Measurements from ENCODE around the gene CDK17.
A peak's percentile ranks its signal among the peaks of the same experiment; 100 is the strongest.
"Not testable (repeated sequence)": the region's sequence is repeated elsewhere in the genome, so short reads cannot be mapped to it uniquely, and the experiment has no call there.

The CDK17 gene

GRCh38 chr12:96397756-96398423 is 2.3 kb downstream of the CDK17 start:
- in situ Hi-C loops (cut with MboI; ENCODE audit: low pct_unique_long_range_greater_than_20kb, low sequenced_read_pairs) = loop anchor here (25.0 kb wide), 1 partner anchor 336 kb away; no protein-coding TSS in a partner anchor

GRCh38 chr12:96396914-96397313 is 3.3 kb downstream of the CDK17 start:
- no peak for DNase-seq
- in situ Hi-C loops (cut with MboI; ENCODE audit: low pct_unique_long_range_greater_than_20kb, low sequenced_read_pairs) = loop anchor here (25.0 kb wide), 1 partner anchor 335 kb away; no protein-coding TSS in a partner anchor

More at GRCh38 chr12:96397756-96398423, 2.3 kb downstream of the CDK17 start:
- DNase-seq = no peak

GRCh38 chr12:96396209-96396608 is 4.0 kb downstream of the CDK17 start:
- no peak for DNase-seq
- in situ Hi-C loops (cut with MboI; ENCODE audit: low pct_unique_long_range_greater_than_20kb, low sequenced_read_pairs) = loop anchor here (25.0 kb wide), 1 partner anchor 334 kb away; no protein-coding TSS in a partner anchor

DNA sequence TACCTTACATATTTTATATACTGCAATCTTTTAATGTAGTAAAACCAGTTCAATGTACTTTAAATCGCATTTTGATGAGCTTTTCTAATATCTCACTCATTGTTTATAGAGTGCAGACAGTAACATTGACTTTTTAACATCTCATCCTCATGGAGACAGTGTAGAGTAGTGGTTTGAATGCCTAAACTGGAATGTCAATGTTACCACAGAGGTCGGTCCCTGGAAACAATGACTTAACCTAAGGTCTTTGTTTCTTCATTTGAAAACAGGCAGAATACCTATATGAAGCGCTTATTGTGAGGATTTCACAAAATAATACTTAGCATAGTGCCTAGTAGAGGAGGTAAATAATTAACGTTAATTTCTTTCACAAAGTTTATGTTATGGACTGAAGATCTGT is 5.0 kb downstream of the CDK17 start:
- in situ Hi-C loops (cut with MboI; ENCODE audit: low pct_unique_long_range_greater_than_20kb, low sequenced_read_pairs) = loop anchor here (25.0 kb wide), 1 partner anchor 333 kb away; no protein-coding TSS in a partner anchor
- no peak for DNase-seq

DNA sequence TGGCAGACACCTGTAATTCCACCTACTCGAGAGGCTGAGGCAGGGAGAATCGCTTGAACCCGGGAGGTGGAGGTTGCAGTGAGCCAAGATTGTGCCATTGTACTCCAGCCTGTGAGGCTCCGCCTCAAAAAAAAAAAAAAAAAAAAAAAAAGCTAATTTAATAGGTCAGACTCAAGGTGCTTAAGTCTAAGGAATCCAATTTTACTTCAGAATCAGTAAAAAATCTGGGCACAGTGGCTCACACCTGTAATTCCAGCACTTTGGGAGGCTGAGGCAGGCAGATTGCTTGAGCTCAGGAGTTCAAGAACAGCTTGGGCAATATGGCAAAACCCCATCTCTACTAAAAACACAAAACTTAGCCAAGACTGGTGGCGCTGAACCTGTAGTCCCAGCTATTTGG is 7.0 kb downstream of the CDK17 start:
- in situ Hi-C loops (cut with MboI; ENCODE audit: low pct_unique_long_range_greater_than_20kb, low sequenced_read_pairs) = loop anchor here (25.0 kb wide), 1 partner anchor 331 kb away; no protein-coding TSS in a partner anchor
- DNase-seq = not testable (repeated sequence)

GRCh38 chr12:96392397-96392796 is 7.8 kb downstream of the CDK17 start:
- in situ Hi-C loops (cut with MboI; ENCODE audit: low pct_unique_long_range_greater_than_20kb, low sequenced_read_pairs) = loop anchor here (25.0 kb wide), 1 partner anchor 330 kb away; no protein-coding TSS in a partner anchor

GRCh38 chr12:96387981-96388380 is 12.3 kb downstream of the CDK17 start:
- no peak for DNase-seq
- in situ Hi-C loops (cut with MboI; ENCODE audit: low pct_unique_long_range_greater_than_20kb, low sequenced_read_pairs) = loop anchor here (25.0 kb wide), 1 partner anchor 326 kb away; no protein-coding TSS in a partner anchor

More at GRCh38 chr12:96392397-96392796, 7.8 kb downstream of the CDK17 start:
- no peak for DNase-seq

- peak; percentile 75 for DNase-seq
- in situ Hi-C loops (cut with MboI; ENCODE audit: low pct_unique_long_range_greater_than_20kb, low sequenced_read_pairs) = loop anchor here (25.0 kb wide), 1 partner anchor 324 kb away; no protein-coding TSS in a partner anchor
These were observed 13.4 kb downstream of the CDK17 start for GRCh38 chr12:96386794-96387193.

GRCh38 chr12:96383991-96384390 is 16.2 kb downstream of the CDK17 start:
- DNase-seq = no peak
- in situ Hi-C loops (cut with MboI; ENCODE audit: low pct_unique_long_range_greater_than_20kb, low sequenced_read_pairs) = loop anchor here (25.0 kb wide), 1 partner anchor 322 kb away; no protein-coding TSS in a partner anchor

GRCh38 chr12:96383371-96383770 is 16.9 kb downstream of the CDK17 start:
- in situ Hi-C loops (cut with MboI; ENCODE audit: low pct_unique_long_range_greater_than_20kb, low sequenced_read_pairs) = loop anchor here (25.0 kb wide), 1 partner anchor 321 kb away; no protein-coding TSS in a partner anchor
- DNase-seq = no peak

- DNase-seq = not testable (repeated sequence)
- in situ Hi-C loops (cut with MboI; ENCODE audit: low pct_unique_long_range_greater_than_20kb, low sequenced_read_pairs) = loop anchor here (25.0 kb wide), 1 partner anchor 317 kb away; no protein-coding TSS in a partner anchor
These were observed 20.5 kb downstream of the CDK17 start for GRCh38 chr12:96379743-96380142.

GRCh38 chr12:96378319-96378718 is 21.9 kb downstream of the CDK17 start:
- no peak for DNase-seq
- in situ Hi-C loops (cut with MboI; ENCODE audit: low pct_unique_long_range_greater_than_20kb, low sequenced_read_pairs) = loop anchor here (25.0 kb wide), 1 partner anchor 316 kb away; no protein-coding TSS in a partner anchor

DNA sequence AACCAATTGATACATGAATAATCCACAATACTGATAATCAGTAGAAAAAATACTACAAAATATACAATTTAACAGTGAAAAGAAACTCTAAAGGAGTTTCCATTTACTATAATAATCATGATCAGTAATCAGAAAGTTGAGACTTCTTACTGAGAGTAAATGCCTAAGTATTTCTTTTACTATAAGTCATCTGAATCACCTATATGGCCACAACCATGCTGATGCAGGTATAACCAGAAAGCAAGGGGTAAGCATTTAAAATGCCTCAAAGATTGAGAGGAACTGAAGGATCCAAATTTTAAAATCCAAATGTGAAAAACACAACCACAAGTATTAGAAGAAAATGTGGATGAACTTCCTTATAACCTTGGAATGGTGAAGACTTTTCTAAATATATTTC is 23.4 kb downstream of the CDK17 start:
- in situ Hi-C loops (cut with MboI; ENCODE audit: low pct_unique_long_range_greater_than_20kb, low sequenced_read_pairs) = loop anchor here (25.0 kb wide), 1 partner anchor 315 kb away; no protein-coding TSS in a partner anchor
- no peak for DNase-seq

DNA sequence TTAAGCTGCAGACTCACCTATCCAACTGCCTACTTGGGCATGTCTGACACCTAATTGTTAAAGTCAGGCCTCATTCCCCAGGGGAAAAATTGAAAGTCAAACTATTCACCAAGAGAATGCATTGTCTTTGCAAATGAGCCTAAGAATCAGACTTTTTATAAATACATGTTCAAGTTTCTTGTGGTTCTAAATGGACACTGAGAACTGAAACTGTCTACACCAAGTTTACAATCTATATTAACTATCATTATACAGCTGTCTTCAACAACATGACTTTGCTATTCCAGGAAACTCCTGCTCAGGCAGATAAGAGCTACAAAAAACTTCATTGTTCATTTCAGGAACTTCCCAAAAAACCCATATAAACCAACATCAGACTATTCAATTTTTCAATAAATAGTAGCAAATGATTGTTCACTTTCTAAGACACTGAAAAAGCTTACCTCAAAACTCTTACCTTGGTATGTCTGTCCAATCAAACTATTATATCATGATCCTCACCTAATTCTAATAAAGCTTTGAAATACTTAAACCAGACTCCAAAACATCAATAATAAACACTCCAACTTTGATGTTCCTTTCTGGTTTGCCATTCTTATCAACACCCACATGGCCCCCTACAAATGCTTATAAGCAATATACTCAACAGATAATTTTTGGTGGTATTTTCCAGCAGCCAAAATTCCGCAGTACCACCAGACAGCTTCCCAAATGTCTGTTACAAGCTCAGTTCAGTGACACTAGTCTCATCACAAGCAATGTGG is 24.2 kb downstream of the CDK17 start:
- DNase-seq = peak; percentile 67
- in situ Hi-C loops (cut with MboI; ENCODE audit: low pct_unique_long_range_greater_than_20kb, low sequenced_read_pairs) = loop anchor here (25.0 kb wide), 1 partner anchor 314 kb away; no protein-coding TSS in a partner anchor

GRCh38 chr12:96375170-96375569 is 25.1 kb downstream of the CDK17 start:
- no peak for DNase-seq
- in situ Hi-C loops (cut with MboI; ENCODE audit: low pct_unique_long_range_greater_than_20kb, low sequenced_read_pairs) = loop anchor here (25.0 kb wide), 1 partner anchor 313 kb away; no protein-coding TSS in a partner anchor

DNA sequence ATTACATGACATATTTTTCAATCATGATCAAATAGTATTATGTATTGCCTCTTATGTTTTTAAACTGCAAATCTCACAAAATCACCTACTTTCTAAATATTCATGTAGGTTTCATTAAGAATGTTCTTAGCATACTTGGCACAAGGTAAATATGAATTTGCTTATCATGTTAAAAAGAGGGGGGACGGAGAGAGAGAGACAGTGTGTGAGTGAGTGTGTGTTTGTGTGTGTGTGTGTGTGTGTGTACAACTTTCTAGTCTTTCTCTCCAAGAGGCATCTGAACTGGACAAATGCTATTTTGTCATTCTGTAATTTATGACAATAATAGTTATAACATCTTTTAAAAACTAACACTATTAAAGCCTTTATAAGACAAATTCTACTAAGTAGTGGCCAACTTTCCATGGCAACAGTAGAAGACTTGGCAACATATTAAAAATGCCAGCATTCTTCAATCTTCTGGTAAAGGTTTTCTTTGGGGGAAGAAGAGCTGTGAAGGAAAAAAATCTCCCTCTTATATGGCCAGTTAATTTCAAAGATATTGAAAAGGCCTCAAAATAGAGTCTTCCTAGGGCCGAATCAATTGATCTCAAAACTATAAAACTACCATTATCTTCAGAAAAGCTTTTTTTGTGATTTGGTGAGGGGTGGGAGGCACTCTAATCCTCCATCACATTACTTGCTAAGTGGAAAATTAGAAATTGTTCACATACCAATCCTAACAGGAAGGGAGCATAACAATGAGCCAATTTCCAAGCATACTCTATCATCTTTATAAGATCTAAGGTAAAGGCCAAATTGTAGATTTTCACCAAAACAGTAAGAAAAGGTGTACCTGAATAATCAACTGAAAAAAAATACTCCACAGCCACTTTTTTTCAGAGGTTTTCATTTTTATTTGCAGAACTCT is 28.2 kb downstream of the CDK17 start:
- in situ Hi-C loops (cut with MboI; ENCODE audit: low pct_unique_long_range_greater_than_20kb, low sequenced_read_pairs) = no loop called here
- no peak for DNase-seq

DNA sequence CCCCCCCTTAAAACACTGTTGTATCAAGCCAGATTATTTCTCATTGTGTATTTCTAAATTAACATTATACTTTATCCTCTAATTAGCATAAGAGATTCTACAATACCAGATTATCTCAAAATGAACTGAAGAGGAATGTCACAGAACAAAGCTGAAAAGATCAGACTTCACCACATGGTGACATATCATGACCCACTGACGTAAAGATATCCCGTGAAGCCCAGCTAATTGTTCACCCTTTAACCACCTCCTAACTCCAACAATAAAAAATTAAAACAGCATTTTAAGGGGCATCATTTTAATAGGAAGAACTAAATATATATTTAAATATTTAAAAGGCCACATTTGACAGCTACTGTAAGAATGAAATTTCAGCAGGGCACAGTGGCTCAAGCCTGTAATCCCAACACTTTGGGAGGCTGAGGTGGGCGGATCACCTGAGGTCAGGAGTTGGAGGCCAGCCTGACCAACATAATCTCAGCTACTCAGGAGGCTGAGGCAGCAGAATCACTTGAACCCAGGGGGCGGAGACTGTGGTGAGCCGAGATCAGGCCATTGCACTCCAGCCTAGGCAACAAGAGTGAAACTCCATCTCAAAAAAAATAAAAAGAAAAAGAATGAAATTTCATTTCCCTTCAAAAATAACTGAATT is 29.0 kb downstream of the CDK17 start:
- in situ Hi-C loops (cut with MboI; ENCODE audit: low pct_unique_long_range_greater_than_20kb, low sequenced_read_pairs) = no loop called here
- DNase-seq = no peak

DNA sequence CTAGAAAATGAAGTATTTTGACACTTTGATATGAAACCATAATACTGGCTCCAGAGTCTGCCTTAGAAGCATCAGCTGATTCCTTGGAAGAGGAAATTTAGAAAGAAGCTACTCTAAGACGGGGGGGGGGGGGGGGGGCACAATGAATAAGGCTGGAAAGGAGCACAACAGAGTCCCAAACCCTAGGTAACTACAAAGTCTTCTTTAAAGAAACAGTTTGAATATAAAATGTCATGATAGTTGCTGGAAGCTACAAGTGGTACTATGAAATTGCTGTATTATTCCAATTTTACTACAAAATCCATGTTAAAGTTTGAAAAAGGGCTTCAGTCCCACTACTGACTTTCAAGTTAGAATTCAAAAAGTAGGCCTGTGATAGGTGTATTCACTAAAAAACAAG is 31.6 kb downstream of the CDK17 start:
- no peak for DNase-seq
- in situ Hi-C loops (cut with MboI; ENCODE audit: low pct_unique_long_range_greater_than_20kb, low sequenced_read_pairs) = no loop called here

Measured in KBM-7 (cell line).